ENCODE measurements around the gene OMA1. TPM values are rescaled to one million over a fixed set of nuclear protein-coding genes. Genes with fewer than 3 reads are reported as not detected.
"Not testable (repeated sequence)": the region's sequence is repeated elsewhere in the genome, so short reads cannot be mapped to it uniquely, and the experiment has no call there.

The OMA1 gene
- total and polyA plus RNA-seq, 2 experiments from 2014 or later: 11.7 to 13.2 TPM

- DNase-seq (ENCODE audit: low read depth in 1 of 2, low spot score in 1 of 2): peak; percentile 64 to 97
- no peaks in the 10 kb centered on the region for H3K36me3 ChIP-seq
- no peak overlapping the region for H3K27ac ChIP-seq
- no peaks in the 10 kb centered on the region for H3K4me1 ChIP-seq (ENCODE audit: low read depth)
- no peaks in the 10 kb centered on the region for H3K9me3 ChIP-seq (ENCODE audit: low read depth)
- H3K4me3 ChIP-seq: no peak overlapping the region
- TF ChIP-seq, protein P1, sequence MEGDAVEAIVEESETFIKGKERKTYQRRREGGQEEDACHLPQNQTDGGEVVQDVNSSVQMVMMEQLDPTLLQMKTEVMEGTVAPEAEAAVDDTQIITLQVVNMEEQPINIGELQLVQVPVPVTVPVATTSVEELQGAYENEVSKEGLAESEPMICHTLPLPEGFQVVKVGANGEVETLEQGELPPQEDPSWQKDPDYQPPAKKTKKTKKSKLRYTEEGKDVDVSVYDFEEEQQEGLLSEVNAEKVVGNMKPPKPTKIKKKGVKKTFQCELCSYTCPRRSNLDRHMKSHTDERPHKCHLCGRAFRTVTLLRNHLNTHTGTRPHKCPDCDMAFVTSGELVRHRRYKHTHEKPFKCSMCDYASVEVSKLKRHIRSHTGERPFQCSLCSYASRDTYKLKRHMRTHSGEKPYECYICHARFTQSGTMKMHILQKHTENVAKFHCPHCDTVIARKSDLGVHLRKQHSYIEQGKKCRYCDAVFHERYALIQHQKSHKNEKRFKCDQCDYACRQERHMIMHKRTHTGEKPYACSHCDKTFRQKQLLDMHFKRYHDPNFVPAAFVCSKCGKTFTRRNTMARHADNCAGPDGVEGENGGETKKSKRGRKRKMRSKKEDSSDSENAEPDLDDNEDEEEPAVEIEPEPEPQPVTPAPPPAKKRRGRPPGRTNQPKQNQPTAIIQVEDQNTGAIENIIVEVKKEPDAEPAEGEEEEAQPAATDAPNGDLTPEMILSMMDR (IDR thresholded peaks at IDR 0.05; ENCODE audit: low read depth, low read length): no peak
- peaks cover 83% of the 10 kb centered on the region for H3K27me3 ChIP-seq
These were observed 37.8 kb upstream of the OMA1 start for GRCh38 chr1:58584082-58584895.

GRCh38 chr1:58583496-58583895, 37.0 kb upstream of the OMA1 start:
- H3K9me3 ChIP-seq (ENCODE audit: low read depth): no peaks in the 10 kb centered on the region
- H3K27ac ChIP-seq: no peak overlapping the region

GRCh38 chr1:58582143-58582542, 35.6 kb upstream of the OMA1 start:
- not testable (repeated sequence) for H3K4me3 ChIP-seq; H3K27ac ChIP-seq; DNase-seq (ENCODE audit: low read depth in 1 of 2, low spot score in 1 of 2); H3K4me1 ChIP-seq (ENCODE audit: low read depth); H3K9me3 ChIP-seq (ENCODE audit: low read depth); H3K36me3 ChIP-seq
- H3K27me3 ChIP-seq: peaks cover 82% of the 10 kb centered on the region

More at GRCh38 chr1:58583496-58583895, 37.0 kb upstream of the OMA1 start:
- Histone ChIP-seq H3K4me1 (ENCODE audit: low read depth) (no peaks in the 10 kb centered on the region), H3K4me3 (no peak overlapping the region), H3K27me3 (peaks cover 82% of the 10 kb centered on the region), H3K36me3 (no peaks in the 10 kb centered on the region)
- TF ChIP-seq, protein P1 (IDR thresholded peaks at IDR 0.05; ENCODE audit: low read depth, low read length): no peak
- DNase-seq (ENCODE audit: low read depth in 1 of 2, low spot score in 1 of 2): no peak

- Histone ChIP-seq H3K27ac (no peak overlapping the region), H3K36me3 (no peaks in the 10 kb centered on the region), H3K4me1 (ENCODE audit: low read depth) (no peaks in the 10 kb centered on the region), H3K9me3 (ENCODE audit: low read depth) (no peaks in the 10 kb centered on the region), H3K27me3 (peaks cover 82% of the 10 kb centered on the region), H3K4me3 (no peak overlapping the region)
- DNase-seq (ENCODE audit: low read depth in 1 of 2, low spot score in 1 of 2): no peak
- TF ChIP-seq, protein P1 (IDR thresholded peaks at IDR 0.05; ENCODE audit: low read depth, low read length): no peak
These were observed 35.1 kb upstream of the OMA1 start for GRCh38 chr1:58581641-58582040.

- Histone ChIP-seq H3K27ac (no peak overlapping the region), H3K4me1 (ENCODE audit: low read depth) (no peaks in the 10 kb centered on the region), H3K4me3 (no peak overlapping the region), H3K9me3 (ENCODE audit: low read depth) (no peaks in the 10 kb centered on the region), H3K36me3 (no peaks in the 10 kb centered on the region), H3K27me3 (peaks cover 82% of the 10 kb centered on the region)
- no peak for DNase-seq (ENCODE audit: low read depth in 1 of 2, low spot score in 1 of 2)
- TF ChIP-seq, protein P1 (IDR thresholded peaks at IDR 0.05; ENCODE audit: low read depth, low read length): no peak
These were observed 33.7 kb upstream of the OMA1 start for GRCh38 chr1:58580186-58580585.

GRCh38 chr1:58577654-58578030, 31.1 kb upstream of the OMA1 start:
- TF ChIP-seq, protein P1 (IDR thresholded peaks at IDR 0.05; ENCODE audit: low read depth, low read length): no peak
- Histone ChIP-seq H3K4me3 (no peak overlapping the region), H3K27ac (no peak overlapping the region), H3K36me3 (no peaks in the 10 kb centered on the region), H3K4me1 (ENCODE audit: low read depth) (no peaks in the 10 kb centered on the region), H3K9me3 (ENCODE audit: low read depth) (no peaks in the 10 kb centered on the region), H3K27me3 (peaks cover 93% of the 10 kb centered on the region)
- no peak for DNase-seq (ENCODE audit: low read depth in 1 of 2, low spot score in 1 of 2)

Measured in cardiac muscle cell (in vitro differentiated cells and primary cell).